CD4-positive, alpha-beta T cell (primary cell): ENCODE data around the gene THSD7A. TPM values are rescaled to one million over a fixed set of nuclear protein-coding genes. Genes with fewer than 3 reads are reported as not detected.

Experiments
- ATAC-seq: fragments of 200-7000 bp; cut with Tn5 transposase; one replicate; pipeline ENCODE4 v1.10.0; 2022; ENCODE audit warnings: mild to moderate bottlenecking; ENCODE audit not compliant: poor library complexity
- CTCF ChIA-PET: fragments of 350-600 bp; sonication (Branson Sonifier 250); formaldehyde crosslinking; loops from one replicate; lab custom pipeline; 2021; ENCODE audit warnings: antibody characterized with exemption, inconsistent platforms; lab: Charles Lee
- POLR2A ChIA-PET: fragments of 350-600 bp; sonication (Branson Sonifier 250); formaldehyde crosslinking; loops from one replicate; lab custom pipeline; 2021; ENCODE audit warnings: antibody characterized with exemption, inconsistent platforms; lab: Charles Lee
- DNase-seq, 14 experiments: peaks; one replicate each; pipeline ENCODE4 v3.0.0-alpha.2; 2013 to 2020; ENCODE audit warnings: mixed read lengths in 2 of 14
- H3K27ac ChIP-seq, 2 donors: one replicate each; pipeline versions ENCODE4 v1.5.1 to v1.7.0; 2013; ENCODE audit warnings: low read length in 2 of 2, low read depth in 1 of 2, mild to moderate bottlenecking in 1 of 2
- H3K27me3 ChIP-seq, 2 experiments: 1 replicate in 1 of 2; 2 replicates in 1 of 2; pipeline versions ENCODE4 v1.6.1 to v1.7.0; 2013; ENCODE audit warnings: low read length in 2 of 2, control low read depth in 1 of 2, mild to moderate bottlenecking in 1 of 2, moderate library complexity in 1 of 2; ENCODE audit not compliant: insufficient read depth in 2 of 2, control insufficient read depth in 1 of 2
- H3K36me3 ChIP-seq: one replicate; pipeline ENCODE4 v1.6.1; 2013; ENCODE audit warnings: low read length, control low read depth; ENCODE audit not compliant: insufficient read depth
- H3K4me1 ChIP-seq: one replicate; pipeline ENCODE4 v1.6.1; 2013; ENCODE audit warnings: low read length, control low read depth; ENCODE audit not compliant: insufficient read depth
- H3K4me3 ChIP-seq: one replicate; pipeline ENCODE4 v1.5.1; 2013; ENCODE audit warnings: mild to moderate bottlenecking, low read length, moderate library complexity
- H3K9me3 ChIP-seq, 2 experiments: 1 replicate in 1 of 2; 2 replicates in 1 of 2; pipeline versions ENCODE4 v1.6.1 to v1.7.0; 2013; ENCODE audit warnings: low read length in 2 of 2, mild to moderate bottlenecking in 2 of 2, control low read depth in 1 of 2, moderate library complexity in 1 of 2; ENCODE audit not compliant: control insufficient read depth in 1 of 2, insufficient read depth in 1 of 2
- H3K27ac Mint-ChIP-seq: one replicate; pipeline ENCODE4 v1.8.0; 2020; ENCODE audit warnings: mixed read lengths
- H3K27me3 Mint-ChIP-seq: one replicate; pipeline ENCODE4 v1.8.0; 2021; ENCODE audit warnings: mixed read lengths
- H3K36me3 Mint-ChIP-seq: one replicate; pipeline ENCODE4 v1.8.0; 2021; ENCODE audit warnings: low read depth, mixed read lengths
- H3K4me1 Mint-ChIP-seq: one replicate; pipeline ENCODE4 v1.8.0; 2021; ENCODE audit warnings: low read depth, mixed read lengths
- H3K4me3 Mint-ChIP-seq: one replicate; pipeline ENCODE4 v1.8.0; 2020; ENCODE audit warnings: mild to moderate bottlenecking, mixed read lengths
- H3K9me3 Mint-ChIP-seq: one replicate; pipeline ENCODE4 v1.8.0; 2020; ENCODE audit warnings: mixed read lengths
- CTCF ChIP-seq: fragments of 200-600 bp; IDR thresholded peaks from one replicate; pipeline ENCODE4 v1.8.0; 2022; ENCODE audit warnings: antibody characterized with exemption, mild to moderate bottlenecking
- intact Hi-C, 2 experiments: fragments of 100-400 bp; cut with DNase I in 1 of 2; cut with micrococcal nuclease in 1 of 2; formaldehyde crosslinking; loops; one replicate each; pipeline versions ENCODE4 v1.15.1 to v1.9.0; 2023 to 2025; cut with DNase I, micrococcal nuclease
- total RNA-seq, 174 experiments: library from RNA in 2 of 174; stranded (reverse) in 2 of 174; gene quantifications; one replicate each; pipeline ENCODE4 v1.2.3 and lab custom pipeline; 2021 to 2026

Gene THSD7A
- total RNA-seq, 2 experiments from 2014 or later, result not detected

GRCh38 chr7:11665357-11665756, 166.6 kb downstream of the THSD7A start:
- Histone ChIP-seq H3K9me3 (no peaks in the 10 kb centered on the region), H3K27ac (no peak overlapping the region), H3K4me1 (no peaks in the 10 kb centered on the region), H3K4me3 (no peak overlapping the region), H3K36me3 (no peaks in the 10 kb centered on the region), H3K27me3 (no peaks in the 10 kb centered on the region)
- ATAC-seq (no peak), DNase-seq (no peak)
- ChIA-PET CTCF (no interaction called here), POLR2A (no interaction called here)
- Mint-ChIP-seq H3K36me3 (no peaks in the 10 kb centered on the region), H3K4me1 (no peaks in the 10 kb centered on the region), H3K27me3 (no peaks in the 10 kb centered on the region), H3K9me3 (no peaks in the 10 kb centered on the region), H3K4me3 (no peak overlapping the region), H3K27ac (no peak overlapping the region)
- intact Hi-C loops, result no loop called here
- TF ChIP-seq CTCF, result no peak

- no peaks in the 10 kb centered on the region for H3K27me3 ChIP-seq
- ChIA-PET POLR2A (no interaction called here), CTCF (no interaction called here)
- no peak overlapping the region for H3K4me3 ChIP-seq
- Mint-ChIP-seq H3K36me3 (no peaks in the 10 kb centered on the region), H3K4me3 (no peak overlapping the region), H3K27me3 (no peaks in the 10 kb centered on the region), H3K9me3 (no peaks in the 10 kb centered on the region), H3K27ac (no peak overlapping the region), H3K4me1 (no peaks in the 10 kb centered on the region)
- no peak for TF ChIP-seq CTCF
- DNase-seq (no peak), ATAC-seq (no peak)
- H3K27ac ChIP-seq, result no peak overlapping the region
- H3K4me1 ChIP-seq, result no peaks in the 10 kb centered on the region
- no peaks in the 10 kb centered on the region for H3K9me3 ChIP-seq
- no peaks in the 10 kb centered on the region for H3K36me3 ChIP-seq
- intact Hi-C loops, result no loop called here
Measured at GRCh38 chr7:11655642-11656041, 176.4 kb downstream of the THSD7A start.

- H3K4me1 ChIP-seq, result no peaks in the 10 kb centered on the region
- CTCF ChIA-PET, result no interaction called here
- no peak for TF ChIP-seq CTCF
- no peaks in the 10 kb centered on the region for H3K36me3 ChIP-seq
- H3K4me3 Mint-ChIP-seq, result no peak overlapping the region
- H3K4me3 ChIP-seq, result no peak overlapping the region
- no peaks in the 10 kb centered on the region for H3K27me3 ChIP-seq
- H3K27ac Mint-ChIP-seq, result no peak overlapping the region
- no peaks in the 10 kb centered on the region for H3K9me3 ChIP-seq
- POLR2A ChIA-PET, result no interaction called here
- H3K27me3 Mint-ChIP-seq, result no peaks in the 10 kb centered on the region
- no peaks in the 10 kb centered on the region for H3K9me3 Mint-ChIP-seq
- no peak for DNase-seq
- intact Hi-C loops, result no loop called here
- no peak for ATAC-seq
- no peaks in the 10 kb centered on the region for H3K36me3 Mint-ChIP-seq
- H3K4me1 Mint-ChIP-seq, result no peaks in the 10 kb centered on the region
- H3K27ac ChIP-seq, result no peak overlapping the region
Measured at GRCh38 chr7:11655163-11655562, 176.8 kb downstream of the THSD7A start.
